GM19035 (cell line): ENCODE results near the gene NPB.

Experiments
- ATAC-seq: cut with Tn5 transposase; IDR thresholded peaks from one replicate; pipeline ENCODE4 v1.9.1; 2021; ENCODE audit not compliant: unreplicated experiment

NPB gene

DNA sequence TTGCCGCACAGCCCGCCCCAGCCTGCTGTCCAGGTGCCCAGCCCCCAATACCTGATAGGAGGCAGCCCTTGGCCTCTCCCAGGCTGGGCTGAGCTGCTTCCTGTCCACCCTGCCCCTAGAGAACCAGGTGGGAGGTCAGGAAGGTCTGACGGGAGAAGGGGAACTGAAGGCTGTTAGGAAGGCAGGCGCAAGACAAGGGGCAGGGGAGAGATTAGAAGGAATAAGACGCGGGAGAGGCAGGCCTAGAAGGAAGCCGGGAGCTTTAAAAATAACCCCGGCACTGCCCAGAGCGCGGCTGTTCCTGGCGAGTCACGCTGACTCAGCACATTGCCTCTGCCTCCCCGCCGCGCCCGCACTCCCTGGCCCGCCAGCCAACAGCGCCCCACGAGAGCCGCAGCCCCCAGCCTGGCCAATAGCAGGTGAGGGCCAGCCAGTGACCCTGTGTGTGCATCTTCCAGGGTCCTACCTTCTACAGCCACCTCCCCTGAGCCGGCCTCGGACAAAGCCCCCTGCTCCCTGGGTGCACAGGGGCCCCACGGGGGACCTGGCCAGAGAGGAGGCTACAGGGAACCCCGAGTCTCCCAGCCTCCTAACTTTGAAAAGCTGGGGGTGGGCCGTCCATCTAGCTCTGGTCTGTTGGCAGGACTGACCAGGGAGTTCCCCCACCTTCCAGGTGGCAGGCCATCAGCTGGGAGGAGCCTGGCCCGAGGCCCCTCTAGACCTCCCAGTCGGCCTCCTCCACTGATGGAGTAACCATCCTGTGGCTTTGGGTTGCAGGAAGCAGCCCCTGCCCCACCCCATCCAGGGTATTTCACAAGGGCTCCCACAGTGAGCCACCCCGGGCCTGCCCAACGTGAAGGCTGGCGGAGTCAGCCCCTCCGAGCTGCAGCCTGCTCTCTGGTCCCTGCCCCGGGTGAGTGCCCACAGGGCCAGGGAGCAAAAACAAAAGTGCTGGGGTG is 21.5 kb downstream of the NPB start:
- no peak for ATAC-seq

GRCh38 chr17:81924557-81925532 is 22.8 kb downstream of the NPB start:
- no peak for ATAC-seq

DNA sequence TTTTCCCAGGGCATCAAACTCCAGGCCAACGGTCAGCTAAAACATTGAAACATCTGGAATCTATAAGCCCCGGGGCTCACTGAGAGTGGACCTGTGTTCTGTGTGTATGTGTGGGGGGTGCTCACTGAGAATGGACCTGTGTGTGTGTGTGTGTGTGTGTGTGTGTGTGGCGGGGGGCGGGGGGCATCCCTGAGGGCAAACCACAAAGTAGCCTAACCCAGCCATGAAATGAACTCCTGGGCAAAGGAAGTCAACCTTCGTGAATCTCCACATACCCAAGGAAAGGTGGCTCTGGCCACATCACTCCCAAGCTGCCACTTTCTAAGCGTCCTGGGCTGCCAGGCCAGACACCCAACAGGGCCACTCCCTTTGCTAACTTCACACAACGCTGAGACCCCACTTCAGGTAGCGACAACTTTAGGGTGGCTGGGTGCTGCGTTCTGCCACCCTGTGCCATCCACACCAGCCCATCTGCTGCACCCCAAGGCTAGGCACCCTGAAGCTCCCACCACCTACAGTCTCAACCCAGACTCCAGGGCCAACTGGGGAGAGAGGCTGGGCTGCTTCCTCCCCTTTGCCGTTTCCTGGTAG is 23.9 kb downstream of the NPB start:
- no peak for ATAC-seq

- ATAC-seq, result peak; percentile 31
Observed at GRCh38 chr17:81926451-81927151, 24.6 kb downstream of the NPB start.

- ATAC-seq, result peak; percentile 7
Observed at GRCh38 chr17:81927152-81927652, 25.2 kb downstream of the NPB start.

DNA sequence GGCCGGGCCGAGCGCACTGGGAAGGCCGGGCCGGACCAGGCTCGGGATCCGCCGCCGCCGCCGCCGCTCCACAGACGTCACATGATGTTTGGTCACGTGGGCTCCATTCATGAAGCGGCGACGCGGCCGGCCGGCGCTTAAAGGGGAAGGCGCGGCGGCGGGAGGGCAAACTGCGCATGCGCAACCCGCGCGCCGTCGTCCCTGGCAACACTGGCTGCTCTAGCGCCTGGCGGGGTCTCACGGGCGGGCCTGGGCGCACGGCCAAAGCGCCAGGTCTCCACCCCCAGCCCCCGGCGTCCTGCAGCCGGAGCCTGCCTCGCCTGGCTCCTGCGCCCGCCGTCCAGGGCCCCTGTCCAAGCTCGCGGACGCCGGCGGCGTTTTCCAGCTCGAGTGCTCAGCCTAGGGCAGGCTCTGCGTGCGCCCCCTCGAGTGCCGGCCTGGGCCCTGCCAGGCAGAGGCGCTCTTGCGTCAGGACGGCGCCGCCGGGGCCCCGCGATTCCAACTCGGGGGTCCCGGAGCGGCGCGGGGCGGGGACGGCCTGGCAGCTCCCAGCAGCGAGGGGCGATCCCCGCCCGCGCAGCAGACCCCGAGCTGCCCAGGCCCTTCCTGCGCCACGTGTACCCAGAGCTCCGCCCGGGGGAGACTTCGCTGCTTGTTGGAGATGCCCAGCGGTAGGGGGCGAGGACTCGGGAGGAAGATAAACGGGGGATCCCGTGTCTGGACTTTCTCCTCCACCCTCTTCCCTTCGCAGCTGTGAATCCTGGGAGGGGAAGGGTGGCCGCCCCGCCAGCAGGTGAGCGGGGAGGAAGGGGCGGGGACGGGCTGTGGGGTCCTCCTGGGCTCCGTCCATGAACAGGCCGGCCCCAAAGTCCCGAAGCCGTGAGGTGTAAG is 25.9 kb downstream of the NPB start, which contains the start of gene MAFG:
Gene MAFG (minus strand): TSS at position 83 of the 891 bp plus-strand sequence. CDS start 4,550 bp downstream, outside the sequence.
- peak; percentile 64 for ATAC-seq

DNA sequence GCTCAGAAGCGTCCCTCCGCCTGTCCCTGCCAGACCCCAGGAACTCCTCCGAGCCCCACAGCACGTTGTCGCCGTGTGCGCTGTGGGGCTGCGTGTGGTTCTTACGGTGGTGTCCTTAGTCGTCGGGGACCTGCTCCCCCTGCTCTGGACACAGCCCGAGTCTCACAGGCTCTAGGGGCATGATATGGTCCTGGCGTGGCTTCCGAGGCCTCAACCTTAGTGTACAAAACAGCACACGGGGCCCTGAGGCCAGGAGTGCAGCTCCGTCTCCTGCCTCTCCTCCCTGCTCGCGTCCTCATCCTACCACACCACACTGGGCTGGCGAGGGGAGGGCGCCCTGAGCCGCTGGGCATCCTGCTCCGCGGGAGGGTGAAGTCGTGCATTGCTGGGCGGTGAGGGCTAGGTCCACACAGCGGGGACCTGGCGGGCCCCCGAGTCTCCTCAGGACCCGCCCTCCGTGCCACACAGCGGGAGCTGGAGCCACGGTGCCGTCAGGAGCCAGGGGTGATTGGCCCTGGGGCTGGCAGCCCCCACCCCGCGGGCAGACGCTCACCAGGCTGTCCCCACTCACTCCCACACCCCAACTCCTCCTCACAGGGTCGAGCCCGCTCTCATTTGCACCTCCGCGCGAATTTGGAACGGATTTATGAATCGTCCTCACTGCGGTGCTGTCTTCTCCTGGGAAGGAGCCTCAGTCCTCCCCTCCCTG is 26.7 kb downstream of the NPB start:
- no peak for ATAC-seq

DNA sequence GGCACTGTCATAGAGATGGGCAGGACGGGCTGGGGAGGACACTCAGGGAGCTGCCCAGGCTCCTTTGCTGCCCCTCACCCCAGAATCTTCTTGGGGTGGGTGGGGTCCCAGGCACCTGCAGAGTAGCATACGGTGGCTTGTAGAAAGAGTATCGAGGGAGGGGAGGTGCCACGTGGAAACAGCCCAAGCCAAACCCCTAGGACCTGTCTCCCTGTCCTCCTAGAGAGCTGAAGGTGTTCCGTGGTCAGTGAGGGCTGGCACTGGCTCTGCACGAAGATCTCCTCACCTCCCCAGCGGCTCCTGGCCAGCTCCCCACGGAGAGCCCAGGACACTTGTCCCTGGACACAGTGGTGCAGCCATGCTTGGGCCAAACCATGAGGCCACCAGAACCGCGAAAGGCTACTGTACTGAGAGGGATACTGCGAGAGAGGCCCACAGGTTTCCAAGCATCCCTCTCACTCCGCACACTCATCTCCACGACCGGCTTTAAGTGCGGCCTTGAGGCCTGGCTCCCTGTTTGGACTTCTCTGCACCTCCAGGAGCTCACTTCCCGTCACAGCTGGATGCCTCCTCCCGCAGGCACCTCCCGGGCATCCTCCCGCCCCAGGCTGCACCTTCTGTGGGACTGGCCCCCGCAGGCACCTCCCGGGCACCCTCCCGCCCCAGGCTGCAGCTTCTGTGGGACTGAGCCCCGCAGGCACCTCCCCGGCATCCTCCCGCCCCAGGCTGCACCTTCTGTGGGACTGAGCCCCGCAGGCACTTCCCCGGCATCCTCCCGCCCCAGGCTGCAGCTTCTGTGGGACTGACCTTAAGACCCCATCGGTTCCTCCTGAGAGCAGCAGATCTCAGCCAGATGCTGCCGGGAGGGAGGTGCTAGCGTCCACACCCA is 27.5 kb downstream of the NPB start:
- ATAC-seq, result no peak

DNA sequence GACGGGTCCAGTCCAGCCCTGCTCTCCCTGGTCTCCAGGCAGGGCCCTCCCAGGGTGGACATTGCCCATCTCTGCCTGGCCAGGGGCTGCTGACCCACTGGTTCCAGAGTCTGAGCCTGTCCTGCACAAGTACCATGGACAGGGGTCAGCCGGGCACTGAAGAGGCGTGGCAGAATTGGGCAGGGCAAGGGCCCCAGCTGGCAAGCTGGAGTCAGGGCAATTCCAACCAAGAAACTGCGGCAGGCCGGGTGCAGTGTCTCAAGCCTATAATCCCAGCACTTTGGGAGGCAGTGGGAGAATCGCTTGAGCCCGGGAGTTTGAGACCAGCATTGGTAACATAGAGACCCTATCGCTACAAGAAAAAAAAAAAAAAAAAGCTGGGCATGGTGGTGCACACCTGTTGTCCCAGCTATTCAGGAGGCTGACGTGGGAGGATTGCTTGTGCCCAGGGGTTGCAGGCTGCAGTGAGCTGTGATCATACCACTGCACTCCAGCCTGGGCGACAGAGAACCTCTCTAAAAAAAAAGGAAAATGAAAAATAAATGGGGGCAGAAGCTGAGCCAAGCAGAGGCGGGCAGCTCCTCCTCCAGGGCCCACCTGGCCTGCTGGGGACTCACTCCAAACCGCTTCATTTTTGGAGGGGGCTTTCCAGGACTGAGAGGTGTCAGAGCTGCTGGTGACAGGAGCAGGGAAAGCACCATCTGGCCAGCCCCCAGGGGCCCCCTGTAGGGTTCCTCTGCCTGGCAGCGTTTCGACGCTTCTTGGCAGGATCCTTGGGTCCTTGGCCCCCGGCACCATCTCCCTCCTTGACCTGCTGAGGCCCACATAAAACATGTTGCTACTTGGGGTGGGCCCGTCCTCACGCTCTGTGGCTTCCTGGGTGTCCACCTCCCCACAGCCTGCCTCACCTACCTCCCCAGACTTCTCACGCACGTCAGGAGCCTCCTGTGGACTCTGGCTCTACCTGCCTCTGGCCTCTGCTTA is 28.4 kb downstream of the NPB start:
- no peak for ATAC-seq

- no peak for ATAC-seq
Observed at GRCh38 chr17:81931189-81931556, 29.1 kb downstream of the NPB start.

DNA sequence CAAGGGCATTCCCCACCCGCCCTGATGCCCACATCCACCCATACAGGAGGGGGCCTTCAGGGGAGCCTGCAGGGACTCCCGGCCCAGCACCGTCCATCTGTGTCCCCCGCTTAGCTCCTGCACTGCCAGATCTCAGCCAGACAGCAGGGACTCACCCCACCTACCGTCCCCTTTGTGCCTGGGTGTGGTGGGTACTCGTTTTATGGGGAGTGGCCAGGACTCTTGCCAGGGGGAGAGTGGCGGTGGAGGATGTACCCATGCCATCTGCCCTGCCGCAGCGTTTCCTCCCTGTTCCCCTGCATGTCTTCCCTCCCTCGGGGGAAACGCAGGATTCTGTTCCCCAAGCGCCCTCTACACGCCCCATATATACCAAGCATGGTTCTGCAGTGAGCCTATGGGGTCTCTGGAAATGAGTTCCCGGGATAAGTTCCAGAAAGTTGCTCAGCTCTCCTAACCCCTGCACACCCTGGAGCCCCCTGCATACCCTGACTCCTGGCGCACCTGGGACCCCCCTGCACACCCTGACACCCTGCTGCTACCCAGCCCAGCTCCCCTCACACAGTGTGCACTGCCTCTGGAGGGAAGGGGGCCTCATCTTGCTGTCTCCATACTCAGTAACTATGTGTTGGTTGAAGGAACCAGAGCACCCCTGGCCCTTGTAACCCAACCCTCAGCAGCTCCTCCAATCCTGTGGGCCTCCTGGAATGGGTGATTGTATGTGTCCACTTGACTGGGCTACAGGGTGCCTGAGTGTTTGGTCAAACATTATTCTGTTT is 29.7 kb downstream of the NPB start:
- ATAC-seq, result no peak

DNA sequence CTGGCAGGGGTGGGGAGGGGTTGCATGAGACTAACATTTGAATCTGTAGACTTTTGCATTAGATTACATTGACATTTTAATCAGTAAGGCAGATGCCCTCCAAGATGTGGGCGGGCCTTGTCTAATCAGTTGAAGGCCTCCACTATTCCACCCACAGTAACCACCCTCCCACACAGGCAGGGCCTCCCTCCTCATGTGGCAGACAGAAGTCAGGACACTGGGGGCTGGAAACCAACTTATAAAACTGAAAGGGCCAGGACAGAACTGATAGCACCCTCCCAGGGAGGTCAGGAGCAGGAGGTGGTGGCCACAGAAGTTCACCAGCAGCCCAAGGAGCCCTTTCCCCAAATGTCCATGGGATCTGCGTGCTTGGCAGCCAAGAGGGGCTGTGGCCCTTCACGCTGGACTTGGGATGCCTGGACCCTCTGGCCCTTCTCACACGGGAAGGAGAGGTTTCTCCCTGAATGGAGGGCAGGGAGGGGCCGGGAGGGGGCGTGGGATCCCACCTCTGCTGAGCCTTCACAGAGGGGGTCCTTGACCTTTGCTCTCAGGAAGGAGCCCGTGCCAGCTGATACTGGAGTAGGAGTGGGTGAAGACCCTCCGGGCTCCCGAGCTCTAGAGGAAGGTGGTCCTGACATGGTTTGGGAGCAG is 30.4 kb downstream of the NPB start:
- no peak for ATAC-seq

- no peak for ATAC-seq
Observed at GRCh38 chr17:81933178-81933699, 31.2 kb downstream of the NPB start.

DNA sequence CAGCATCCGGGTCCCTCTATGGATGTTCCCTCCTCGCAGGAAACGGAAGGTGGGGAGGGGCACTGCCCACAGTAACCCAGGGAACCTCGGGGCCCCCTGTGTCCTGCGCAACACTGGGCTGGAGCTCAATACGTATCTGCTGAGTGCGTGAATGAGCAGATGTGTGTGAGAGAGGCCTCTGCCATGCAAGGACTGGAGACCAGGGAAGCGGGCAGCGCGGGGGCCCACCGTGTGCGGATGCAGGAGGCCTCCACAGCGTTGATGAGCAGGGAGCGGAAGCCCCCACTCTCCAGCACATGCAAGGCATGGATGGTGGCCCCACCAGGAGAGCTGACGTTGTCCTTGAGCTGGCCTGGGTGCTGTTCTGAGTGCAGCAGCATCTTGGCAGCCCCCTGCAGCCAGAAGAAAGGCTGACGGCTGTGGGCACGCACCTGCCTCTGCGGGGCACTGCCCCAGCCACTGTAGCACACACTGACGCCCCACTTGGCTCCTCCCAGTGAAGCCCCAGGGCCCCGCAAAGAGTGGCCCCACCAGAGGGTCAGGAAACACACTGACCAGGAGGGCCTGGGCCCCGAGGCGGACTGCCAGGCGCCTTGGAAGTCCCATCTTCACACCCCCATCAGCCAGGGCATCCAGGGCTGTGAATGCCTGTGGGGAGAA is 32.2 kb downstream of the NPB start:
- no peak for ATAC-seq
